ENCODE measurements around the gene DCXR.

- TF ChIP-seq E2F4 (IDR thresholded peaks at IDR 0.05; ENCODE audit: low read depth, low read length) (no peak), EZH2 (IDR thresholded peaks at IDR 0.05; ENCODE audit: borderline replicate concordance, control insufficient read depth, low read depth, low read length) (no peak), HDAC2 (IDR thresholded peaks at IDR 0.05) (no peak), CEBPZ (IDR thresholded peaks at IDR 0.05; ENCODE audit: low read depth, low read length) (no peak), POLR2AphosphoS5 (IDR thresholded peaks at IDR 0.05; ENCODE audit: low read length) (no peak), USF2 (IDR thresholded peaks at IDR 0.05; ENCODE audit: borderline replicate concordance, low read depth, low read length) (no peak), PKNOX1 (IDR thresholded peaks at IDR 0.05) (no peak), CREM (IDR thresholded peaks at IDR 0.05; ENCODE audit: low read depth) (no peak), BCLAF1 (IDR thresholded peaks at IDR 0.05) (no peak)
These were observed 11.9 kb downstream of the DCXR start for GRCh38 chr17:82025401-82026107.
